RKO (cell line): ENCODE measurements around the gene DCDC1.

Source experiments
- DNase-seq: peaks from one replicate; pipeline ENCODE4 v3.0.0-alpha.2; 2016; ENCODE audit warnings: low spot score

The DCDC1 gene

GRCh38 chr11:30914143-30914762 is 455.3 kb downstream of the DCDC1 start:
- DNase-seq, result peak; percentile 27

GRCh38 chr11:30911247-30911646 is 458.3 kb downstream of the DCDC1 start:
- DNase-seq, result no peak

GRCh38 chr11:30908857-30909256 is 460.7 kb downstream of the DCDC1 start:
- no peak for DNase-seq

- DNase-seq, result no peak
Measured at GRCh38 chr11:30908272-30908671, 461.3 kb downstream of the DCDC1 start.

GRCh38 chr11:30902929-30903328 is 466.6 kb downstream of the DCDC1 start:
- no peak for DNase-seq

GRCh38 chr11:30895046-30895445 is 474.5 kb downstream of the DCDC1 start:
- DNase-seq, result no peak

GRCh38 chr11:30893318-30893717 is 476.2 kb downstream of the DCDC1 start:
- no peak for DNase-seq

GRCh38 chr11:30889143-30889794 is 480.3 kb downstream of the DCDC1 start:
- no peak for DNase-seq

- DNase-seq, result no peak
Measured at GRCh38 chr11:30879322-30880005, 490.1 kb downstream of the DCDC1 start.

- DNase-seq, result no peak
Measured at GRCh38 chr11:30878400-30878799, 491.1 kb downstream of the DCDC1 start.

GRCh38 chr11:30876663-30877396 is 492.7 kb downstream of the DCDC1 start:
- no peak for DNase-seq

GRCh38 chr11:30876228-30876627 is 493.3 kb downstream of the DCDC1 start:
- DNase-seq, result no peak

GRCh38 chr11:30875806-30876205 is 493.7 kb downstream of the DCDC1 start:
- no peak for DNase-seq

GRCh38 chr11:30873924-30874610 is 495.5 kb downstream of the DCDC1 start:
- no peak for DNase-seq

- DNase-seq, result no peak
Measured at GRCh38 chr11:30868626-30869081, 500.9 kb downstream of the DCDC1 start.

- DNase-seq, result no peak
Measured at GRCh38 chr11:30863209-30863608, 506.3 kb downstream of the DCDC1 start.

- DNase-seq, result no peak
Measured at GRCh38 chr11:30861531-30861930, 508.0 kb downstream of the DCDC1 start.

- DNase-seq, result no peak
Measured at GRCh38 chr11:30861064-30861463, 508.5 kb downstream of the DCDC1 start.

GRCh38 chr11:30860146-30860545 is 509.4 kb downstream of the DCDC1 start:
- DNase-seq, result no peak

GRCh38 chr11:30859669-30860068 is 509.9 kb downstream of the DCDC1 start:
- no peak for DNase-seq

- DNase-seq, result peak; percentile 56
Measured at GRCh38 chr11:30855383-30856006, 514.0 kb downstream of the DCDC1 start.

- DNase-seq, result no peak
Measured at GRCh38 chr11:30853439-30853838, 516.1 kb downstream of the DCDC1 start.
